DOHH2 (cell line): ENCODE data around the gene SCNN1B.

ENCODE experiments used
- H3F3A ChIP-seq: fragments of 200-600 bp; sonication (generic), shearing (Covaris generic); 2 replicates; pipeline ENCODE4 v1.6.0; 2016; ENCODE audit warnings: antibody characterized with exemption, mild to moderate bottlenecking; ENCODE audit not compliant: control insufficient read depth, insufficient read depth
- H3K27ac ChIP-seq: fragments of 200-600 bp; sonication (generic); 2 replicates; pipeline ENCODE4 v1.5.1; 2014; ENCODE audit warnings: low read depth, mild to moderate bottlenecking, low read length, moderate library complexity
- H3K27me3 ChIP-seq: fragments of 200-600 bp; sonication (generic); 2 replicates; pipeline ENCODE4 v1.6.1; 2014; ENCODE audit warnings: mild to moderate bottlenecking, low read length, mixed read lengths; ENCODE audit not compliant: control insufficient read depth
- H3K36me3 ChIP-seq: fragments of 200-600 bp; sonication (generic); 2 replicates; pipeline ENCODE4 v1.6.1; 2014; ENCODE audit warnings: mild to moderate bottlenecking, low read length, moderate library complexity, mixed read lengths; ENCODE audit not compliant: control insufficient read depth
- H3K4me1 ChIP-seq: fragments of 200-600 bp; sonication (generic); 2 replicates; pipeline ENCODE4 v1.6.1; 2014; ENCODE audit warnings: mild to moderate bottlenecking, low read length, mixed read lengths; ENCODE audit not compliant: control insufficient read depth
- H3K4me2 ChIP-seq: fragments of 200-600 bp; sonication (generic); 2 replicates; pipeline ENCODE4 v1.6.0; 2014; ENCODE audit warnings: mild to moderate bottlenecking, low read length, moderate library complexity
- H3K4me3 ChIP-seq: fragments of 200-600 bp; sonication (generic); 2 replicates; pipeline ENCODE4 v1.5.1; 2014; ENCODE audit warnings: mild to moderate bottlenecking, low read length, mixed read lengths
- H3K79me2 ChIP-seq: fragments of 200-600 bp; sonication (generic); 2 replicates; pipeline ENCODE4 v1.6.1; 2014; ENCODE audit warnings: mild to moderate bottlenecking, low read length, mixed read lengths; ENCODE audit not compliant: control insufficient read depth
- H3K9me2 ChIP-seq: fragments of 200-600 bp; sonication (generic); replicated peaks from 2 replicates; pipeline ENCODE4 v1.6.1; 2014; ENCODE audit warnings: mild to moderate bottlenecking, low read length, mixed read lengths; ENCODE audit not compliant: control insufficient read depth
- H3K9me3 ChIP-seq: fragments of 200-600 bp; sonication (generic); 2 replicates; pipeline ENCODE4 v1.6.1; 2014; ENCODE audit warnings: antibody characterized with exemption, low read length, mixed read lengths; ENCODE audit not compliant: control insufficient read depth, insufficient read depth
- H4K20me1 ChIP-seq: fragments of 200-600 bp; sonication (generic); 2 replicates; pipeline ENCODE4 v1.6.0; 2014; ENCODE audit warnings: low read depth, mild to moderate bottlenecking, antibody characterized with exemption, low read length, moderate library complexity; ENCODE audit not compliant: control insufficient read depth, insufficient read depth
- CTCF ChIP-seq: fragments of 200-600 bp; sonication (generic); IDR thresholded peaks from one replicate; pipeline ENCODE4 v1.5.1; 2014; ENCODE audit warnings: antibody characterized with exemption, mild to moderate bottlenecking, low read depth, low read length; ENCODE audit not compliant: poor library complexity, severe bottlenecking
- EZH2phosphoT487 ChIP-seq: fragments of 200-600 bp; sonication (generic); IDR thresholded peaks from 2 replicates; pipeline ENCODE4 v1.6.1; 2017; ENCODE audit warnings: borderline replicate concordance, mild to moderate bottlenecking, antibody characterized with exemption, low read length, moderate library complexity, mixed read lengths

The SCNN1B gene

GRCh38 chr16:23392223-23392600 is 90.1 kb downstream of the SCNN1B start:
- no peak overlapping the region for H3K4me2 ChIP-seq
- no peak overlapping the region for H3K27ac ChIP-seq
- no peaks in the 10 kb centered on the region for H4K20me1 ChIP-seq
- no peaks in the 10 kb centered on the region for H3F3A ChIP-seq
- no peaks in the 10 kb centered on the region for H3K27me3 ChIP-seq
- H3K9me2 ChIP-seq, result no peaks in the 10 kb centered on the region
- no peak overlapping the region for H3K4me3 ChIP-seq
- H3K9me3 ChIP-seq, result no peaks in the 10 kb centered on the region
- H3K79me2 ChIP-seq, result no peaks in the 10 kb centered on the region
- H3K36me3 ChIP-seq, result peaks cover 3% of the 10 kb centered on the region; the same call in 1 of the 2 replicates
- TF ChIP-seq EZH2phosphoT487 (no peak), CTCF (no peak)
- peaks cover 6% of the 10 kb centered on the region for H3K4me1 ChIP-seq

GRCh38 chr16:23394141-23394831 is 92.2 kb downstream of the SCNN1B start:
- Histone ChIP-seq H3K4me2 (no peak overlapping the region), H3K36me3 (peaks cover 8% of the 10 kb centered on the region; the same call in 1 of the 2 replicates), H3F3A (no peaks in the 10 kb centered on the region), H3K27me3 (no peaks in the 10 kb centered on the region), H3K4me3 (no peak overlapping the region), H4K20me1 (no peaks in the 10 kb centered on the region), H3K4me1 (peaks cover 13% of the 10 kb centered on the region), H3K27ac (no peak overlapping the region), H3K9me3 (no peaks in the 10 kb centered on the region), H3K9me2 (no peaks in the 10 kb centered on the region), H3K79me2 (no peaks in the 10 kb centered on the region)
- TF ChIP-seq CTCF (no peak), EZH2phosphoT487 (no peak)

GRCh38 chr16:23395732-23396131 is 93.6 kb downstream of the SCNN1B start:
- no peak overlapping the region for H3K4me3 ChIP-seq
- H3F3A ChIP-seq, result no peaks in the 10 kb centered on the region
- no peak overlapping the region for H3K27ac ChIP-seq
- H3K9me3 ChIP-seq, result no peaks in the 10 kb centered on the region
- H3K27me3 ChIP-seq, result no peaks in the 10 kb centered on the region
- H3K4me1 ChIP-seq, result peaks cover 13% of the 10 kb centered on the region
- H4K20me1 ChIP-seq, result no peaks in the 10 kb centered on the region
- no peaks in the 10 kb centered on the region for H3K79me2 ChIP-seq
- H3K36me3 ChIP-seq, result peaks cover 8% of the 10 kb centered on the region; the same call in 1 of the 2 replicates
- no peak overlapping the region for H3K4me2 ChIP-seq
- H3K9me2 ChIP-seq, result no peaks in the 10 kb centered on the region
- TF ChIP-seq EZH2phosphoT487 (no peak), CTCF (no peak)
